Tibial nerve (tissue), 4 donors: ENCODE data around the gene PDE6G. TPM values are rescaled to one million over a fixed set of nuclear protein-coding genes. Genes with fewer than 3 reads are reported as not detected.
"Not testable (repeated sequence)": the region's sequence is repeated elsewhere in the genome, so short reads cannot be mapped to it uniquely, and the experiment has no call there.

ENCODE experiments used
- DNase-seq, 2 donors: peaks; one replicate each; pipeline ENCODE4 v3.0.0-alpha.2; 2019; ENCODE audit warnings: low spot score in 2 of 2
- H3K27ac ChIP-seq, 4 donors: fragments of 200-600 bp; sonication (generic) in 3 of 4; one replicate each; pipeline ENCODE4 v1.5.1; 2017 to 2019; ENCODE audit warnings: mild to moderate bottlenecking in 1 of 4
- H3K27me3 ChIP-seq, 2 donors: fragments of 200-600 bp; sonication (generic) in 1 of 2; one replicate each; pipeline versions ENCODE4 v1.5.1 to v1.6.0; 2017 to 2019
- H3K36me3 ChIP-seq, 3 donors: fragments of 200-600 bp; sonication (generic); one replicate each; pipeline ENCODE4 v1.5.1; 2018 to 2019
- H3K4me1 ChIP-seq, 4 donors: fragments of 200-600 bp; sonication (generic) in 3 of 4; one replicate each; pipeline ENCODE4 v1.5.1; 2017 to 2019
- H3K4me3 ChIP-seq, 4 donors: fragments of 200-600 bp; sonication (generic) in 3 of 4; one replicate each; pipeline ENCODE4 v1.5.1; 2017 to 2019; ENCODE audit warnings: mild to moderate bottlenecking in 1 of 4, moderate library complexity in 1 of 4
- H3K9me3 ChIP-seq, 4 donors: fragments of 200-600 bp; sonication (generic) in 3 of 4; one replicate each; pipeline ENCODE4 v1.5.1; 2017 to 2019
- EP300 ChIP-seq, 2 donors: sonication (generic); formaldehyde crosslinking; IDR thresholded peaks; one replicate each; pipeline ENCODE4 v1.6.1; 2017; ENCODE audit warnings: antibody characterized with exemption in 2 of 2, mild to moderate bottlenecking in 1 of 2
- POLR2A ChIP-seq, 2 donors: fragments of 450-650 bp; IDR thresholded peaks; one replicate each; pipeline ENCODE4 v1.6.1; 2017; ENCODE audit warnings: antibody characterized with exemption in 2 of 2, mild to moderate bottlenecking in 2 of 2, moderate library complexity in 2 of 2
- WGBS, 2 donors: methylation state at CpG; one replicate each; pipeline ENCODE4 v1.1.5; 2018; 5-methylcytosine and 5-hydroxymethylcytosine counted together
- total RNA-seq, 4 donors: library from RNA; depleted of rRNA; stranded (reverse); fragments of >200 nt; gene quantifications; one replicate each; pipeline ENCODE4 v1.1.0, GENCODE V29; 2016
- TF ChIP-seq, protein P1 (sequence below), 5 experiments: fragments of 200-600 bp in 3 of 5; fragments of 450-650 bp in 2 of 5; sonication (generic) in 3 of 5; IDR thresholded peaks; one replicate each; pipeline ENCODE4 v1.5.1; 2016 to 2019; ENCODE audit warnings: antibody characterized with exemption in 5 of 5, mild to moderate bottlenecking in 3 of 5, moderate library complexity in 2 of 5

Gene PDE6G
- total RNA-seq, 4 donors from 2014 or later = not detected

DNA sequence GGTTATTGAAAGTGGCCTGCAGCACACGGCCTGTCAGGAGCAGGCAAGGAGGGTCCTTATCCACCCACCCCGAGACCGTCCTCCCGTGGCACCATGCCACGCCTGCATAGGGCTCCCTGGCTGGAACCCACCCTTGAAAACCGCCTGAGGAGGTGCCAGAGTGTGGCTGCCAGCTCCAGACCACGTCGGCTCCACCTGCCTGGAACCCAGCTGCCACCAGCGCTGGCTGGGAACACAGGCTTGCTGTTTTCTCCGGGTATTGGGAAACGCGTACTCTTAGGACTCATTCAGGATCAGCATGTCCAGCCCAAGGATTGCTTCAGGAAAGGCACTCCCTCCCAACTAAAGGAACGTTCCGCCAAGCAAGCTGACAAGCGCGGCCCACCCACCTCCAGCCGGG lies 20.6 kb upstream of the PDE6G start:
- no peak overlapping the region for H3K27ac ChIP-seq
- WGBS, 2 donors = 88 to 94% methylated on average over 14 to 17 of the region's 17 CpGs
- peaks cover 0 to 10% (median 3%) of the 10 kb centered on the region in 4 donors for H3K4me1 ChIP-seq
- no peak for TF ChIP-seq POLR2A (IDR thresholded peaks at IDR 0.05)
- TF ChIP-seq EP300 (IDR thresholded peaks at IDR 0.05) = no peak
- TF ChIP-seq, protein P1, sequence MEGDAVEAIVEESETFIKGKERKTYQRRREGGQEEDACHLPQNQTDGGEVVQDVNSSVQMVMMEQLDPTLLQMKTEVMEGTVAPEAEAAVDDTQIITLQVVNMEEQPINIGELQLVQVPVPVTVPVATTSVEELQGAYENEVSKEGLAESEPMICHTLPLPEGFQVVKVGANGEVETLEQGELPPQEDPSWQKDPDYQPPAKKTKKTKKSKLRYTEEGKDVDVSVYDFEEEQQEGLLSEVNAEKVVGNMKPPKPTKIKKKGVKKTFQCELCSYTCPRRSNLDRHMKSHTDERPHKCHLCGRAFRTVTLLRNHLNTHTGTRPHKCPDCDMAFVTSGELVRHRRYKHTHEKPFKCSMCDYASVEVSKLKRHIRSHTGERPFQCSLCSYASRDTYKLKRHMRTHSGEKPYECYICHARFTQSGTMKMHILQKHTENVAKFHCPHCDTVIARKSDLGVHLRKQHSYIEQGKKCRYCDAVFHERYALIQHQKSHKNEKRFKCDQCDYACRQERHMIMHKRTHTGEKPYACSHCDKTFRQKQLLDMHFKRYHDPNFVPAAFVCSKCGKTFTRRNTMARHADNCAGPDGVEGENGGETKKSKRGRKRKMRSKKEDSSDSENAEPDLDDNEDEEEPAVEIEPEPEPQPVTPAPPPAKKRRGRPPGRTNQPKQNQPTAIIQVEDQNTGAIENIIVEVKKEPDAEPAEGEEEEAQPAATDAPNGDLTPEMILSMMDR (IDR thresholded peaks at IDR 0.05) = no peak
- no peak overlapping the region for H3K4me3 ChIP-seq
- DNase-seq = no peak
- no peaks in the 10 kb centered on the region for H3K27me3 ChIP-seq
- H3K9me3 ChIP-seq = no peaks in the 10 kb centered on the region
- H3K36me3 ChIP-seq = peaks cover 0 to 59% (median 0%) of the 10 kb centered on the region in 3 donors

- not testable (repeated sequence) for H3K4me3 ChIP-seq, H3K9me3 ChIP-seq, H3K27me3 ChIP-seq, H3K4me1 ChIP-seq, DNase-seq, H3K27ac ChIP-seq
- WGBS, 2 donors = 33 to 36% methylated on average over 18 of the region's 18 CpGs
- H3K36me3 ChIP-seq = peaks cover 0 to 59% (median 3%) of the 10 kb centered on the region in 3 donors
- TF ChIP-seq, protein P1 (IDR thresholded peaks at IDR 0.05) = peak; percentile 53 to 56 (median 55)
These were observed 19.3 kb upstream of the PDE6G start for GRCh38 chr17:81675515-81676221.

DNA sequence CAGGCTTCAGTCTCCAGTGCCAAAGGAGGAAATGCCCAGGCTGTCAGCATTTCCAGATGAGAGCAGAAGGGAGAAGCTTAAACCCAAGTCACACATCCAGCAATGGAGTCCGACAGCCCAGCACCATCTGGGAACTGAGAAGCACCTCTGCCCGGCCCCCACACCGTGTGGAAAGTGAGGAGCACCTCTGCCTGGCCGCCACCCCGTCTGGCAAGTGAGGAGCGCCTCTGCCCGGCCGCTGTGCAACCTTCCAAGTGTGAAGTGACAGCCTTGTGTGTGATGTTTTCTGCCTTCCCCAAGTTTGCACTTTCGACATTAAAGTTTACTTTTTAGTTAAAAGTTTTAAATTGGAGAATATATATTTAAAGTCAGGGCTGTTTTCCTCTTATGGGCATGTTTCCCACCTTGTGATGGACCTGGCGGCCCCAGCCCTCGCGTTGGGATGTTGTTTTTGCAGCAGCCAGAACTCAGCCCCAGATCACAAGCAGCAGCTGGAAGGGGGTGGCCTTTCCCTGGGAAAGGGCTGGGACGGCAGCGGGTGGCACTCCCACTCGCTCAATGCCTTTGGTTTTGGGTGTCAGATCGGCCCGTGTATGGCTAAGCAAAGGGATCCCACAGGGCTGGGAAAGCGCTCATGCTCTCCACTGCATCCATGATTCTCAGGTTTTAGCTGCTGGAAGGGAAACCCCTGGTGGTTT lies 17.4 kb upstream of the PDE6G start:
- H3K27ac ChIP-seq = no peak overlapping the region
- 81 to 83% methylated on average over 18 of the region's 18 CpGs for WGBS, 2 donors
- H3K27me3 ChIP-seq = no peaks in the 10 kb centered on the region
- no peak for TF ChIP-seq POLR2A (IDR thresholded peaks at IDR 0.05)
- TF ChIP-seq EP300 (IDR thresholded peaks at IDR 0.05) = no peak
- TF ChIP-seq, protein P1 (IDR thresholded peaks at IDR 0.05) = no peak
- H3K4me3 ChIP-seq = no peak overlapping the region
- H3K4me1 ChIP-seq = peaks cover 0 to 6% (median 0%) of the 10 kb centered on the region in 4 donors
- no peaks in the 10 kb centered on the region for H3K9me3 ChIP-seq
- no peak for DNase-seq
- H3K36me3 ChIP-seq = peaks cover 0 to 62% (median 14%) of the 10 kb centered on the region in 3 donors

DNA sequence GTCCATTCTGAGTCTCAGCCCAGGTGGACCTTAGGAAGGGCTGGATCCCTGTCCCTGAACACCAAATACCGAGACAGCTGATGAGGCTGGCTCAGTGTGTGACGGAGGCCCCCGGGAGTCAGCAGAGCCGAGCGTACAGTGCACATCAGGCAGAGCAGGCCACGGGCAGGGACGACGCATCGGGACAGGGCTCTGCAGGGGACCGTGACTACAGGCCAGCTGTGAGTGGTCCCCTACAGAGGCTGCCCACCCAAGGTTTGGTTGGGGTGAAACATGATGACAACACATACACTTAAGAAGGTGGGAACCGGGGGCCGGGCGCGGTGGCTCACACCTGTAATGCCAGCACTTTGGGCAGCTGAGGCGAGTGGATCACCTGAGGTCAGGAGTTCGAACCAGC lies 16.6 kb upstream of the PDE6G start:
- no peak overlapping the region for H3K4me3 ChIP-seq
- no peaks in the 10 kb centered on the region for H3K9me3 ChIP-seq
- WGBS, 2 donors = 91 to 92% methylated on average over 13 to 16 of the region's 16 CpGs
- H3K36me3 ChIP-seq = peaks cover 0 to 62% (median 14%) of the 10 kb centered on the region in 3 donors
- H3K27me3 ChIP-seq = no peaks in the 10 kb centered on the region
- H3K4me1 ChIP-seq = peaks cover 0 to 11% (median 0%) of the 10 kb centered on the region in 4 donors
- H3K27ac ChIP-seq = no peak overlapping the region
- no peak for TF ChIP-seq EP300 (IDR thresholded peaks at IDR 0.05)
- TF ChIP-seq, protein P1 (IDR thresholded peaks at IDR 0.05) = no peak
- no peak for TF ChIP-seq POLR2A (IDR thresholded peaks at IDR 0.05)
- no peak for DNase-seq

DNA sequence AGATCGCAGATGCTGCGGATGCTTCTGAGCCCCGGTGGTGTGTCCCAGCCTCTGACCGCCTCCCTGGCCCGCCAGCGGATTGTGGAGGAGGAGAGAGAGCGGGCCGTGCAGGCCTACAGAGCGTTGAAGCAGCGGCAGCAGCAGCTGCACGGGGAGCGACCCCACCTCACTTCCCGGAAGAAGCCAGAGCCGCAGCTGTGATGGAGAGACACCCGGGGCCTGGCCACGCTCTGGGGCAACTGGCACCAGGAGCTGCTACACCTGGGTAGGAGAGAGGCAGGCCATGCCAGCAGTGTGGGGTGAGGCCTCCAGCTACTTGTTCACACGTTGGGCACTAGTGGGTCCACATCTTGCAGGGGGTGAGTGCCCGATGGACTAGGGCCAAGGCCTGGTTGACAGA lies 16.2 kb upstream of the PDE6G start:
- Histone ChIP-seq H3K4me1 (peaks cover 0 to 15% (median 3%) of the 10 kb centered on the region in 4 donors), H3K4me3 (no peak overlapping the region), H3K36me3 (peaks cover 0 to 62% (median 14%) of the 10 kb centered on the region in 3 donors), H3K27me3 (no peaks in the 10 kb centered on the region), H3K27ac (no peak overlapping the region), H3K9me3 (no peaks in the 10 kb centered on the region)
- DNase-seq = no peak
- WGBS, 2 donors = 78 to 80% methylated on average over 1 to 13 of the region's 18 CpGs
- TF ChIP-seq POLR2A (IDR thresholded peaks at IDR 0.05) = no peak
- TF ChIP-seq, protein P1 (IDR thresholded peaks at IDR 0.05) = no peak
- TF ChIP-seq EP300 (IDR thresholded peaks at IDR 0.05) = no peak
